NCI-H2196 (cell line): Measurements from ENCODE around the gene SH3BP1.
A peak's percentile ranks its signal among the peaks of the same experiment; 100 is the strongest.
"Not testable (repeated sequence)": the region's sequence is repeated elsewhere in the genome, so short reads cannot be mapped to it uniquely, and the experiment has no call there.

Experiments used
- DNase-seq: peaks from one replicate; lab custom pipeline; 2025; ENCODE audit not compliant: unreplicated experiment; lab: John Stamatoyannopoulos, UW

The SH3BP1 gene

GRCh38 chr22:37639070-37639760 lies at the start of gene SH3BP1:
Gene SH3BP1 (plus strand): TSS chr22:37639669. CDS start chr22:37639788, 119 bp downstream.
- peak; percentile 31 for DNase-seq

GRCh38 chr22:37591081-37591480 lies 48.4 kb upstream of the SH3BP1 start:
- not testable (repeated sequence) for DNase-seq

DNA sequence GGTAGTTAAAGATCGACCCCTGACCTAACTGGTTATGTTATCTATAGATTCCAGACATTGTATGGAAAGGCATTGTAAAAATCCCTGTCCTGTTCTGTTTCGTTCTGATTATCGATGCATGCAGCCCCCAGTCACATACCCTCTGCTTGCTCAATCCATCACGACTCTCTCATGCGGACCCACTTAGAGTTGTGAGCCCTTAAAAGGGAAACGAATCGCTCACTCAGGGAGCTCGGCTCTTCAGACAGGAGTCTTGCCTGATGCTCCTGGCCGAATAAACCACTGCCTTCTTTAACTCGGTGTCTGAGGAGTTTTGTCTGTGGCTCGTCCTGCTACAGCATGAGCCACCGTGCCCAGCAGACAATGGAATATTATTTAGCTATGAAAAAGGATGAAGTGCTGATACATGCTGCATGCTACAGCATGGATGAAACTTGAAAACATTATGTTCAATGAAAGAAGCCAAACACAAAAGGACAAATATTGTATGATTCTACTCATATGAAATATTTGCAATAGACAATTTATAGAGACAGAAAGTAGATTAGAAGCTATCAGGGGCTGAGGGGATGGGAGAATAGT lies 47.6 kb upstream of the SH3BP1 start:
- DNase-seq: no peak

GRCh38 chr22:37594237-37594636 lies 45.2 kb upstream of the SH3BP1 start:
- no peak for DNase-seq

DNA sequence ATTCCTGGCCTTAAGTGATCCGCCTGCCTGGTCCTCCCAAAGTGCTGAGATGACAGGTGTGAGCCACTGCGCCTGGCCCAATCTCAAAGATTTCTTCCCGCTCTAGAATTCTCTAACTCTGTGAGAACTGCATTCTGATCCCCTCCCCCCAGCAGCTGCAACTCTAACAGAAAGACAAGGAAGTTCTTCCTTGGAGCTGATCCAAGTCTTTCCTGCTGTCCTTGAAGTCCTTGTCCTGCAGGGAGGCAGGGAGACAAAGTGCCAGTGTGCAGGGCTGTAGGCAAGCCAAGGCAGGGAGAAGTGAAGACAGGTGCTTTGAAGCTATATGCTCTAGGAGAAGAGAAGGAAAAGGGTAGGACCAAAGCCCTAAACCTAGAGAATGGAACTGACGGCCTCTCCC lies 40.3 kb upstream of the SH3BP1 start:
- peak; percentile 47 for DNase-seq

- DNase-seq: no peak
These were observed 38.3 kb upstream of the SH3BP1 start for GRCh38 chr22:37601203-37601539.

DNA sequence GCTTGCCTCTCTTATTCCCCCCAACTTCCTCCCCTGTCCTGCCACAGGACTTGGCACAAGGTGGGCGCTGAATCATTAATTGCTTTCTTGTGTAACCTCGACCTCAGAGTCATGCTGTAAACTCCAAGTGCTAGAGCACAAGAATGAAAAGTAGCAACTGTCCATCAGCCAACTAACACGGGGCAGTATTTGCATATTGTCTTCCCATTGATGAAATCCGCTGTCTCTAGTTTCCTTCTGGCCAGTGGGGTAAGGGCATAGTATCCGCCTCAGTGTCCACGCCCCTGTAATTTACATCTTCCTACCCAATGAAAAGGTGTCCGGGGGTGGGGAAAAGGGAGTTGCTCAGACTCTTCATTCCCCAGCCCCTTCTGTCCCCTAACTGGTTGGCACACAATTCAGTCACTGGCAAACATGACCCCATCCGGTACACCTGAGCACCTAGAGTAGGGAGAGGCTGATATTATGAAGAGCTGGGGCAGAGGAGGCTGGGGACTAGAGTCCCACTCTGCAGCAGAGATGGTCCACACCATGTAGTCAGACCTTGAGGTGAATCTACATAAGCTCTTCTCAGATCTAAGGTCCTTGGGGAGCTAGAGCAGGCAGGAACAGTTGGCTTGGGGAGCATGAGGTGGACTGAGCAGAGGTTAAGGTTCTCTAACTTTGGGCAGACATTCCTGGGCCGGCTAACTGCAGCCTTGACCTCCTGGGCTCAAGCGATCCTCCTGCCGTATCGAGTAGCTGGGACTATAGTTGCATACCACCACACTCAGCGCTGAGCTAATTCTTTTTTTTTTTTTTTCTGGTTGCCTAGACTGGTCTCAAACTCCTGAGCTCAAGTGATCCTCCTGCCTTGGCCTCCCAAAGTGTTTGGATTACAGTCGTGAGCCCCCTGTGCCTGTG lies 37.7 kb upstream of the SH3BP1 start:
- peak; percentile 78 for DNase-seq

DNA sequence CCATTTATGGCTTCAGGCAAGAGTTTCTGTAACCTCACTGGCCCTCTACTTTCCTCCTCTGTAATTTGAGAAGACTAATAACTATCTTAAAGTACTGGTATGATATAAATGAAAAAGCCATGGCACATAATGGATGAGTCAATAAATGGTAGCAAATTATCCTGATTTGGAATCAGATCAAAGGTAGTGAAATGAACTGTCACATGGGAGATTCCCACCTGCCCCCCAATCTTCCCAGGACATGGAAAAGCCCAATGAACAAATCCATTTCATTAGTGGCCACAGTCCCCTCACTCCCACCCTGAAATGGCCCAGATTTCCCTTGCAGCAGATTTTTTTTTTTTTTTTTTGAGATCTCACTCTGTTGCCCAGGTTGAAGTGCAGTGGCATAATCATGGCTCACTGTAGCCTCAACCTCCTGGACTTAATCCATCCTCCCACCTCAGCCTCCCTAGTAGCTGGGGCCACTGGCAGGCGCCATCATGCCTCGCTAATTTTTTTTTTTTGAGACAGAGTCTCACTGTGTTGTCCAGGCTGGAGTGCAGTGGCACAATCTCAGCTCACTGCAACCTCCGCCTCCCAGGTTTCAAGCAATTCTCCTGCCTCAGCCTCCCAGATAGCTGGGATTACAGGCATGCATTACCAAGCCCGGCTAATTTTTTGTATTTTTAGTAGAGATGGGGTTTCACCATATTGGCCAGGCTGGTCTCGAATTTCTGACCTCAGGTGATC lies 36.8 kb upstream of the SH3BP1 start:
- not testable (repeated sequence) for DNase-seq

DNA sequence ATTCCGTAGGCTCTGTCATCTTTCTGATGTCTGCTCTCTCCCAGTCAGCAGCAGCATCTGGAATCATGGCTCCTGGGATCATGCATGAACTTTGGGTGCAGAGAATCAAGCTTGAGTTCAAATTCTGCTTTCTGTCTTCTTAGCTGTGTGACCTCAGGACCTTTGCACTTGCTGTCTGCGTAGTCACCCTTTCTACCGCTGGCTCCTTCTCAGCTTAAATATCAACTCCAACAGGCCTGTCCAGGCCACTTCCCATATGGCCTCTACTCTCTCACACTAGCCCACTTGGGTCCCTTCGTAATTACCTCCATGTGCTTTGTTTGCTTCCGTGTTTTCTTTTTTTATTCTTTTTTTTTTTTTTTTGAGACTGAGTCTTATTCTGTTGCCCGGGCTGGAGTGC lies 35.4 kb upstream of the SH3BP1 start:
- DNase-seq: no peak

DNA sequence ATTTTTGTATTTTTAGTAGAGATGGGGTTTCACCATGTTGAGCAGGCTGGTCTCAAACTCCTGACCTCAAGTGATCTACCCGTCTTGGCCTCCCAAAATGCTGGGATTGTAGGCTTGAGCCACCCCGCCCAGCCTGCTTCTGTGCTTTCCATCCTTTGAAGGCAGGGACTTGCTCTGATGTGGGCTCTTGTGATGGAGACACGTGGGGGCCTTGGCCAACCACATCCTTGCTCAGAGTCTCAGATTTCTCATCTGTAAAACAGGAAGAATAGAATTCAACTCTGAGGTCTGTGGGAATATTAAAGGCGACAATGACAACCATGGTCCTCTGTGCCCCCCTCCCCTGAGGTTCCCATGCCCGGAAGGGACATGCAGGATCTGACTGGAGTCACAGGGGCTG lies 34.6 kb upstream of the SH3BP1 start:
- DNase-seq: no peak

DNA sequence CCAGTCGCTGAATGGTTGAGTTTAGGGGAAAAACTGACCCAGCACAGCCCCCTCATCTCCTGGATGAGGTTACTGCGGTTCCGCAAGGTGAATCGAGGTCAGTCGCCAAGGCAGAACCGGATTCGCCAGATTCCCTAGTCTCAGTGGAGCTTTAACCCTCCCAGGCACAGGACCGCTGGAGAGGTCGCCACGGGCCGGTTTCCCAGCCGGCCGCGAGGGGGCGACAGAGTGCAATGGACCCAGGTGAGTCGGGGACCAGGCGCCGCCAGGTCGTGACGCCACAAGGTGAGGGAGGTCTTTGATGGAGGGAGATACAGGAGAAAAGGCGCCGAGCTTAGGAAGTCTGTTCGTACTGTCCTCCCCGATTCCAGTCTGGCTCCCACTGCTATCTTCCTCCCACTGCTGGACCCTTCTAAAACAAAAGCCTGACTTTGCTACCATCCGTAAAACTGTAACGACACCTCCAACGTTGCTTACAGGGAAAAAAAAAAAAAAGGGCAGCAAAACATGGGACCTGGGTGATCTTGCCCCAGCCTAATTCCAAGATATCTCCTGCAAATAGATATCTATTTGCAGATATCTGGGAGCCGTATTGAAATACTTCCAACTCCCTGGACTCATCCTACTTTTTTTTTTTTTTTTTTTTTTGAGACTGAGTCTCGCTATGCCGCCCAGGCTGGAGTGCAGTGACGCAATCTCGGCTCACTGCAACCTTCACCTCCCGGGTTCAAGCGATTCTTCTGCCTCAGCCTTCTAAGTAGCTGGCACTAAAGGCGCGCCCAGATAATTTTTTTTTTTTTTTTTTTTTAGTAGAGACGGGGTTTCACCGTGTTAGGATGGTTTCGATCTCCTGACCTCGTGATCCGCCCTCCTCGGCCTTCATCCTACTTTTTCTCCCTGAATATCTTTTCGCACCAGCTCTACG lies 32.2 kb upstream of the SH3BP1 start:
- peak; percentile 81 for DNase-seq

- DNase-seq: no peak
These were observed 31.5 kb upstream of the SH3BP1 start for GRCh38 chr22:37607935-37608476.

DNA sequence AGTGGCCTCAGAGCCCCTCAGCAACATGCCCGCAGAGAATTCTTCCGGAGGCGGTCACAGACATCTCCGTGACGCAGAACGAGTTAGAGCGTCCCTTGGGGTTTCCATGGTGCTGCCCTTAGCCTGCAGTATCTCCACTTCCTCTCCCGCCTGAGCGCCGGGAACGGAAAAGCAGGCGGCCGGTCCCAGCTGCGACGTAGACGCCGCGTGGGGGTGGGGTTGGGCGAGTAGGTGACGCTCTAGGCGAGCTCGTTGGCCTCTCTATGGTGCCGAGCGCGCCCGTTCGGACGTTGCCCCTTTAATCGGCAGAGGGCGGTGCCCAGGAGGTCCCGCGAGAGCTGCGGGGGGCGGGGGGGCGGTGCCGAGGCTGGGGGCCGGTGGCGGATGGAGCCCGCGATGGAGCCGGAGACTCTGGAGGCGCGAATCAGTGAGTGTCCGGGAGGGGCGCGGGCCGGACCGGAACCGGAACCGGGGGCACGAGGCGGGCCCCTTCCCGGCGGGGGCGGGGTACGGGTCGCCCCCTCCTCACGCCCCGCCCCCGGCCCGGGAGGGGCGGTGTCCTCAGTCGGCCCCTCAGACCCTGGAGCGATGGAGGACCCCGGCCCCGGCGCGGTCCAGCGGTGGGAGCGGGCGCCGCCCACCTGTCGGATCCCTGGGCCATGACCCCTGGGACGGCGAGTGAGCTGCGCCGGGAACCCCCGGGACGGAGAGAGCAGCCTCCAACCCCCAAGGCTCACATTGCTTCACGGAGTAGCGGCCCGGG lies 30.8 kb upstream of the SH3BP1 start, which contains the start of gene GGA1:
Gene GGA1 (plus strand): TSS at position 358 of the 763 bp plus-strand sequence. CDS start 27 bp downstream, at position 385.
- peak; percentile 82 for DNase-seq

DNA sequence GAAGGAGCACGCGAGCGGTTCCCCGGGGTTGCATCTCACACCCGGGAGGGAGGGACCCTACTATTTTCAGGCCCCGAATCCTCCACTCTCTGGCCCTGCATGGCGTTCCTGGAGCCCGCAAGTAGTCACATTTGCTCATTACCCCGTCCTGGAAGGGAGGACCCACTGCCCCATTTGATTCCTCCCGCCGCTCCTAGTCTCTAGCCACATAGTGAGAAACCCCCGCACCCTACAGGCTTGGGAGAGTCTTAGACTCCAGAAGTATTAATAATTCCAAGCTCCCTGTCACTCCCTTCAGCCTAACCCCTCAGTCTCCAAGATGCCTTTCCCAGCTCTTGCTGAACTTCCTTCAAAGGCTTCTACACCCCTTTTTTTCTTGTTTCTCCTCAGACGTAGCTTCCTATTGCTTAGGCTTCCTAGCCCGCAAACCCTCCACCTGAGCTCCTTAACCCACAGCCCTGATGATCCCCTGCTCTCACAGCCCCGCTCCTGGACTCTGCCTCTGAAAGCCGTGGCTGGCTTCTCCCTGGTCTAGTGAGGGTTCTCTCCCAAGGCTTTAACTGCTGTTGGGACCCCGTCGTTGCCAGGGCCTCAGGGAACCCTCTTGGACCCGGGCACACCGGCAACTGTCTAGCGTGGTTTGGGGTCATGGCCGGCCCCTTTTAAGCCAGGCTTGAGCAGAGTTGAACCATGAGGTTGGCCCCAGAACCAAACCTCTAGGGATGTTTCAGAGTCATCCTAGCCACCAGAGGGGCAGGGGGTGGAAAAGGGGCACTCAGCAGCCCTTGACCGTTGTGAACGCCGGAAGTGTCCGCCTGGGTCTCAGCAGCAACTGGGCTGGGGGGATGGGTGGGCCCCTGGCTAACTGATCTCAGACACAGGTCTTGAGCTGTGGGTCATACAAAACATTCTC lies 30.0 kb upstream of the SH3BP1 start:
- no peak for DNase-seq

- DNase-seq: not testable (repeated sequence)
These were observed 29.4 kb upstream of the SH3BP1 start for GRCh38 chr22:37610153-37610475.

DNA sequence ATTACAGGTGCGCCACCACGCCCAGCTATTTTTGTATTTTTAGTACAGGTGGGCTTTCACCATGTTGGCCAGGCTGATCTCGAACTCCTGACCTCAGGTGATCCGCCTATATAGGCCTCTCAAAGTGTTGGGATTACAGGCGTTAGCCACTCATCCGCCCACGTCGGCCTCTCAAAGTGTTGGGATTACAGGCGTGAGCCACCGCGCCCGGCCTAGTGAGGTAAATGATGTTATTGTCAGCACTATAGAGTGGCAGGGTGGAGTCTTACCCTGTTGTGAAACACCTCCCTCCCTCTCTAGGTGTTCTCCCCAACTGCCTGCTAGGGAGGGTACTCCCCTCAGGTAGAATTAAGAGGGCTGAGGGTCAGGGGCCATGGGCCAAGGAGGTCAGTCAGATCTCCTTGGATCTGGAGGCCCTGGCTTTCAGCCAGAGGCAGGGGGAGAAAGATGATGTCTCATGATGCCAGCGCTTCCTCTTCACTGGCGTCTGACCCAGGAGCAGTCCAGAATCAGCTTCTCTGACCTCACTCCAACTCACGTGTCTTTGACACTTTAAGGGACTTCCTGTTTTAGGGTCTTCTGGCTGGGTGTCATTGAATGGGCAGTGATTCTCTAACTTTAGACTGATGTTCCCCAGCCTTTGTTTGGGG lies 28.9 kb upstream of the SH3BP1 start:
- DNase-seq: no peak

DNA sequence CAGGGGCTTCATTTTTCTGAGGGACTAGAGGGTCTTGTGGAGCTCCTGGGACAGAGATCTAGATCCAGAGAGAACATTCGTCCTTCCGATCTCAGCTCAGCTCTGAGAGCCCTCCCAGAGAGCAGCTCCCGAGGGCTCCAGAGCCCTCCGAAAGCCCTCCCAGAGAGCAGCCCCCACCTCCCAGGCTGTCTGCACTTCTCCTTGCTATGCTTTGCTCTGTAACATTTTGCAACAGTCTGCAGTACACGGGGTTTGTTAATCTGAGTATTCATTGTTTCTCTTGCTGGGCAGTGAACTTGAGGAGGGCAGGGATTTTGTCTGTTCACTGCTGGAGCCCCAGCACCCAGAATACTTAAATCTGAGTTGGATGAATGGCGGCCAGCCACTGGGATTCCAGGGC lies 28.3 kb upstream of the SH3BP1 start:
- no peak for DNase-seq
